Neuronal stem cell (in vitro differentiated cells): ENCODE measurements around the gene BCCIP.

Source experiments
- DNase-seq: peaks from one replicate; pipeline ENCODE4 v3.0.0-alpha.2; 2013; ENCODE audit warnings: low spot score
- H2AFZ ChIP-seq: one replicate; pipeline ENCODE4 v1.6.1; 2013; ENCODE audit warnings: mild to moderate bottlenecking, low read length, inconsistent platforms
- H2AK5ac ChIP-seq: 2 replicates; pipeline ENCODE4 v1.6.1; 2013; ENCODE audit warnings: low read depth, mild to moderate bottlenecking, inconsistent platforms, low read length, moderate library complexity, mixed read lengths
- H2BK120ac ChIP-seq: 2 replicates; pipeline ENCODE4 v1.6.1; 2013; ENCODE audit warnings: low read depth, mild to moderate bottlenecking, inconsistent platforms, low read length, moderate library complexity, mixed read lengths
- H2BK12ac ChIP-seq: one replicate; pipeline ENCODE4 v1.6.1; 2013; ENCODE audit warnings: low read length, inconsistent platforms
- H2BK15ac ChIP-seq: 2 replicates; pipeline ENCODE4 v1.6.1; 2013; ENCODE audit warnings: mild to moderate bottlenecking, low read length, inconsistent platforms, mixed read lengths
- H2BK5ac ChIP-seq: one replicate; pipeline ENCODE4 v1.6.1; 2013; ENCODE audit warnings: inconsistent platforms, mild to moderate bottlenecking, low read length, moderate library complexity
- H3K14ac ChIP-seq: one replicate; pipeline ENCODE4 v1.6.1; 2013; ENCODE audit warnings: low read length, inconsistent platforms
- H3K18ac ChIP-seq: 2 replicates; pipeline ENCODE4 v1.6.1; 2013; ENCODE audit warnings: low read length, inconsistent platforms
- H3K23ac ChIP-seq: 2 replicates; pipeline ENCODE4 v1.6.1; 2013; ENCODE audit warnings: low read depth, mild to moderate bottlenecking, mixed read lengths, low read length, inconsistent platforms; ENCODE audit not compliant: poor library complexity
- H3K27ac ChIP-seq: replicated peaks from 3 replicates; pipeline ENCODE4 v1.5.1; 2013; ENCODE audit warnings: low read length, inconsistent platforms
- H3K27me3 ChIP-seq, 3 experiments: 2 replicates each; pipeline ENCODE4 v1.6.1; 2013; ENCODE audit warnings: low read length in 3 of 3, mild to moderate bottlenecking in 2 of 3, inconsistent platforms in 1 of 3, low read depth in 1 of 3, mixed read lengths in 1 of 3, moderate library complexity in 1 of 3; ENCODE audit not compliant: control insufficient read depth in 3 of 3, insufficient read depth in 3 of 3
- H3K36me3 ChIP-seq, 2 donors: replicated peaks in 1 of 2; 2 replicates each; pipeline ENCODE4 v1.6.1; 2013; ENCODE audit warnings: low read length in 2 of 2; ENCODE audit not compliant: control insufficient read depth in 2 of 2, insufficient read depth in 2 of 2
- H3K4ac ChIP-seq: 2 replicates; pipeline ENCODE4 v1.6.1; 2013; ENCODE audit warnings: inconsistent platforms, mild to moderate bottlenecking, low read length, moderate library complexity
- H3K4me1 ChIP-seq, 2 donors: 1 replicate in 1 of 2; 2 replicates in 1 of 2; pipeline ENCODE4 v1.6.1; 2013; ENCODE audit warnings: low read length in 2 of 2, low read depth in 1 of 2; ENCODE audit not compliant: control insufficient read depth in 2 of 2, insufficient read depth in 1 of 2
- H3K4me2 ChIP-seq: one replicate; pipeline ENCODE4 v1.6.1; 2013; ENCODE audit warnings: mild to moderate bottlenecking, low read length, inconsistent platforms; ENCODE audit not compliant: insufficient read depth, poor library complexity, severe bottlenecking
- H3K4me3 ChIP-seq, 2 donors: 2 replicates each; pipeline ENCODE4 v1.5.1; 2013; ENCODE audit warnings: low read length in 2 of 2, mild to moderate bottlenecking in 2 of 2, inconsistent platforms in 1 of 2, moderate library complexity in 1 of 2
- H3K79me1 ChIP-seq: one replicate; pipeline ENCODE4 v1.6.1; 2013; ENCODE audit warnings: low read depth, mild to moderate bottlenecking, inconsistent platforms, low read length, moderate library complexity
- H3K9ac ChIP-seq: one replicate; pipeline ENCODE4 v1.6.1; 2013; ENCODE audit warnings: mild to moderate bottlenecking, low read depth, low read length, inconsistent platforms; ENCODE audit not compliant: poor library complexity
- H3K9me3 ChIP-seq, 2 donors: replicated peaks in 1 of 2; 2 replicates each; pipeline versions ENCODE3 to v1.6.1; 2013; ENCODE audit warnings: low read length in 2 of 2, mild to moderate bottlenecking in 2 of 2, inconsistent platforms in 1 of 2, low read depth in 1 of 2, mixed read lengths in 1 of 2, moderate library complexity in 1 of 2; ENCODE audit not compliant: control insufficient read depth in 2 of 2, insufficient read depth in 1 of 2
- H4K8ac ChIP-seq: one replicate; pipeline ENCODE4 v1.6.1; 2013; ENCODE audit warnings: low read depth, mild to moderate bottlenecking, inconsistent platforms, low read length, moderate library complexity
- H4K91ac ChIP-seq: one replicate; pipeline ENCODE4 v1.6.1; 2013; ENCODE audit warnings: low read length, low read depth, mild to moderate bottlenecking, inconsistent platforms; ENCODE audit not compliant: poor library complexity
- WGBS, 2 donors: extraction: QIAGEN DNeasy Blood & Tissue Kit; methylation state at CpG; one replicate each; pipeline ENCODE4 v1.1.7; 2013; ENCODE audit warnings: missing lambda C conversion rate in 2 of 2, mixed read lengths in 1 of 2; ENCODE audit not compliant: insufficient read length in 2 of 2, insufficient replicate concordance in 1 of 2; ENCODE audit errors: extremely low coverage in 2 of 2; 5-methylcytosine and 5-hydroxymethylcytosine counted together

BCCIP gene

GRCh38 chr10:125775491-125776106, 47.7 kb upstream of the BCCIP start, which contains the start of gene MMP21:
TSS of gene MMP21 (minus strand) at chr10:125775821. CDS start at chr10:125775821, 0 bp downstream.
- Histone ChIP-seq H3K4me2 (no peak within 1 kb of the TSS), H3K23ac (no peak within 1 kb of the TSS), H3K4me1 (no peaks in the 10 kb centered on the region), H3K4me3 (no peak within 1 kb of the TSS), H2AK5ac (peak within 1 kb of the TSS; percentile 61), H3K14ac (peak within 1 kb of the TSS; percentile 94), H2BK12ac (peak within 1 kb of the TSS; percentile 2), H2BK120ac (no peak within 1 kb of the TSS), H4K91ac (no peak within 1 kb of the TSS), H3K9me3 (peaks cover 0 to 3% of the 10 kb centered on the region in 2 donors), H2BK15ac (peak within 1 kb of the TSS; percentile 52), H2AFZ (peak within 1 kb of the TSS; percentile 45), H3K79me1 (peaks cover 2% of the 10 kb centered on the region), H4K8ac (peak within 1 kb of the TSS; percentile 65), H2BK5ac (peak within 1 kb of the TSS; percentile 80), H3K18ac (peak within 1 kb of the TSS; percentile 85), H3K27me3 (no peaks in the 10 kb centered on the region), H3K9ac (peak within 1 kb of the TSS; percentile 67), H3K27ac (no peak within 1 kb of the TSS), H3K36me3 (no peaks in the 10 kb centered on the region), H3K4ac (peak within 1 kb of the TSS; percentile 66)
- WGBS, 2 donors = no CpG with 5 or more reads among the region's 26 CpGs
- DNase-seq = no peak

- WGBS, 2 donors = no CpG with 5 or more reads among the region's 9 CpGs
- Histone ChIP-seq H4K8ac (no peak overlapping the region), H3K4ac (no peak overlapping the region), H3K79me1 (peaks cover 2% of the 10 kb centered on the region), H3K4me1 (peaks cover 0 to 5% of the 10 kb centered on the region in 2 donors), H2BK5ac (no peak overlapping the region), H3K4me2 (no peak overlapping the region), H3K14ac (peak overlapping the region; percentile 25), H3K27me3 (no peaks in the 10 kb centered on the region), H3K23ac (no peak overlapping the region), H3K36me3 (no peaks in the 10 kb centered on the region), H3K27ac (no peak overlapping the region), H2BK15ac (peak overlapping the region; percentile 9), H2AFZ (no peak overlapping the region), H2AK5ac (no peak overlapping the region), H4K91ac (no peak overlapping the region), H3K18ac (peak overlapping the region; percentile 39), H3K4me3 (no peak overlapping the region), H2BK120ac (no peak overlapping the region), H3K9me3 (peaks cover 0 to 3% of the 10 kb centered on the region in 2 donors), H3K9ac (no peak overlapping the region), H2BK12ac (no peak overlapping the region)
- DNase-seq = no peak
Observed at GRCh38 chr10:125777806-125778205, 45.5 kb upstream of the BCCIP start.

DNA sequence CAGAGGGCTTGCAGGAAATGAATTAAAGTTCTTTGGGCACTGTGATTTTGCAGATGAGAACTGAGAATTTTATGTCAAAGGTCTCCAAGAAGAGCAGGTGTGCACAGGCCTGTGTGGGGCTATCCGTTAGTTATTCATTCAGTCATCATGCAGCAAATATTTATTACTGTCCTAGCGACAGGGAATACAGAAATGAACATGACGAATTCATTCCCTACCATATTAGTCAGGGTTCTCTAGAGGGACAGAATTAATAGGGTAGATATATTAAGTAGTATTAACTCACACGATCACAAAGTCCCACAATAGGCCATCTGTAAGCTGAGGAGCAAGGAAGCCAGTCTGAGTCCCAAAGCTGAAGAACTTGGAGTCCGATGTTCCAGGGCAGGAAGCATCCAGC, 44.8 kb upstream of the BCCIP start:
- Histone ChIP-seq H2BK12ac (no peak overlapping the region), H2BK5ac (no peak overlapping the region), H3K27ac (no peak overlapping the region), H3K4ac (no peak overlapping the region), H3K4me2 (no peak overlapping the region), H4K8ac (no peak overlapping the region), H3K27me3 (no peaks in the 10 kb centered on the region), H2AK5ac (no peak overlapping the region), H3K79me1 (peaks cover 2% of the 10 kb centered on the region), H3K9ac (no peak overlapping the region), H3K36me3 (no peaks in the 10 kb centered on the region), H2BK15ac (no peak overlapping the region), H3K23ac (no peak overlapping the region), H3K18ac (no peak overlapping the region), H3K14ac (no peak overlapping the region), H2BK120ac (no peak overlapping the region), H3K4me3 (no peak overlapping the region), H3K4me1 (peaks cover 0 to 5% of the 10 kb centered on the region in 2 donors), H3K9me3 (peaks cover 0 to 3% of the 10 kb centered on the region in 2 donors), H4K91ac (no peak overlapping the region), H2AFZ (no peak overlapping the region)
- whole genome bisulfite sequencing, 2 donors = no CpG with 5 or more reads among the region's 5 CpGs
- no peak for DNase-seq

DNA sequence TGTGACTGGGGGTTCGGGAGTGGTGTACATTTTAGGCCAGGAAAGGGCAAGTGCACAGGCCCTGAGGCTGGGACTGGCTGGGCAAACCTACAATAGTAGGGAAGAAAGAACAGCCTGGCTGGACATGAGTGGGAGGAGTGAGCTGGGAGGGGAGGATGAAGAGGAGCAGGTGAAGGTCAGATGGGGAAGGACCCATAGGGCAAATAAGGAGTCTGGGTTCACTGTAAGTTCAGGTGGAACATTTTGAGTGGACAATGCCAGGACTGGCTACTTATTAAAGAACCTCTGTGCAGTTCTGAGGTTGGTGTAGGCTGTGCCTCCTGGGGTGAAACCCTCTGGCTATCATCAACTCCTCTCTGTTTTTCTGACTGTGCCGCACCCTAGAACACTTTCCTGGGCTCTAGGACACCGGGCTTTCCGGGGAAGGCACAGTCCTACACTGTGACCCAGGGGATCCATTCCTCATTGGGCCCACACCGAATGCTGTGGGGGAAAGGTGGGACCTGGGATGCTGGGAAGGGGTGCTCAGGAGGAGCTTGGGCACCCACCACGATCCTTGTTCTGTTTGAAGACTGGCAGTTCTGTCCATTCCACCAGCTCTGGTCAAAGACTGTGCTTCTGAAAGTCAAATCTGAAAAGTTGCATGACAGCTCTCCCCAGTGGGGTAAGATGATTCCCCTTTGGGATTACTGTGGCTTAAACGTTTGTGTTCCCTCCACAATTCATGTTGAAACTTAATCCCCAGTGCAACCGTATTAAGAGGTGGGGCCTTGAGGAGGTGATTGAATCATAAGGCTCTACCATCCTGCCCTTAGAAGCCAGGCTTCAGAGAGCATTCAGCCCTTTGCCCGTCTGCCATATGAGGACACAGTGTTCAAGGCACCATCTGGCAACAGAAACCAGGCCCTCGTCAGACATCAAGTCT, 43.7 kb upstream of the BCCIP start:
- no peak overlapping the region for H3K4me2 ChIP-seq
- no peak overlapping the region for H3K4me3 ChIP-seq
- H3K4ac ChIP-seq = no peak overlapping the region
- no peak overlapping the region for H2BK12ac ChIP-seq
- H3K36me3 ChIP-seq = no peaks in the 10 kb centered on the region
- no peak overlapping the region for H4K8ac ChIP-seq
- no peak overlapping the region for H3K23ac ChIP-seq
- H3K27ac ChIP-seq = no peak overlapping the region
- no peaks in the 10 kb centered on the region for H3K79me1 ChIP-seq
- H2BK120ac ChIP-seq = no peak overlapping the region
- no peak overlapping the region for H2BK15ac ChIP-seq
- no peak overlapping the region for H4K91ac ChIP-seq
- H3K9me3 ChIP-seq = peaks cover 0 to 3% of the 10 kb centered on the region in 2 donors
- no peaks in the 10 kb centered on the region for H3K27me3 ChIP-seq
- no peak overlapping the region for H3K9ac ChIP-seq
- peaks cover 0 to 5% of the 10 kb centered on the region in 2 donors for H3K4me1 ChIP-seq
- no peak overlapping the region for H2AK5ac ChIP-seq
- no peak overlapping the region for H2AFZ ChIP-seq
- no peak overlapping the region for H2BK5ac ChIP-seq
- H3K14ac ChIP-seq = no peak overlapping the region
- no peak overlapping the region for H3K18ac ChIP-seq
- no CpG with 5 or more reads among the region's 10 CpGs for WGBS, 2 donors
- no peak for DNase-seq
